Subcutaneous preadipocyte (primary cell): ENCODE measurements around the gene SPA17. TPM values are rescaled to one million over a fixed set of nuclear protein-coding genes. Genes with fewer than 3 reads are reported as not detected.

Source experiments
- small RNA-seq: library from RNA; depleted of rRNA; stranded (forward); fragments of <200 nt; gene quantifications from one replicate; pipeline ENCODE3, GENCODE V24; 2012
- total RNA-seq: library from RNA; depleted of rRNA; stranded (reverse); fragments of >200 nt; gene quantifications from 2 replicates; pipeline ENCODE4 v1.2.3, GENCODE V29; 2012

SPA17 gene
- 12.1 and 12.9 TPM in 2 replicates for total RNA-seq

GRCh38 chr11:124673333-124674167 is at the start of gene SPA17, which contains the start of gene SIAE:
Gene SPA17, plus strand, starts transcription at chr11:124673904. Its CDS starts 1,361 bp downstream, at chr11:124675265.
Gene SIAE, minus strand, starts transcription at chr11:124673739. Its CDS starts 31 bp downstream, at chr11:124673708.

GRCh38 chr11:124739479-124740276 is 66.0 kb downstream of the SPA17 start, which contains the start of gene NRGN:
Gene NRGN, plus strand, starts transcription at chr11:124739942. Its CDS starts 143 bp downstream, at chr11:124740085.

Small RNA genes within 50 kb of the gene (small RNA-seq; reads per million reads assigned to genes)
- gene RNA5SP352 = not detected

Other genes with a start within 250 kb of the SPA17 start
- not detected in 2 replicates for gene OR8B4, start 249.0 kb upstream of the SPA17 start, total RNA-seq
- gene OR8B8, start 228.2 kb upstream of the SPA17 start, total RNA-seq = not detected in 2 replicates
- not detected in 2 replicates for gene OR8B12, start 130.2 kb upstream of the SPA17 start, total RNA-seq
- gene OR8A1, start 103.9 kb upstream of the SPA17 start, total RNA-seq = not detected in 2 replicates
- not detected in 2 replicates for gene PANX3, start 62.5 kb upstream of the SPA17 start, total RNA-seq
- gene TBRG1, start 51.0 kb upstream of the SPA17 start, total RNA-seq = 17.6 and 22.7 TPM in 2 replicates
- 7.4 and 10.7 TPM in 2 replicates for gene SIAE, start 165 bp upstream of the SPA17 start, total RNA-seq
- gene NRGN, start 66.0 kb downstream of the SPA17 start, total RNA-seq = 1.4 TPM in 1 of 2 replicates, not detected in the other
- gene VSIG2, start 78.4 kb downstream of the SPA17 start, total RNA-seq = not detected in 2 replicates
- gene ESAM, start 88.4 kb downstream of the SPA17 start, total RNA-seq = under 0.01 and 0.39 TPM in 2 replicates
- gene MSANTD2, start 126.5 kb downstream of the SPA17 start, total RNA-seq = 6.6 and 11.1 TPM in 2 replicates
- 13.2 and 13.7 TPM in 2 replicates for gene ROBO3, start 191.5 kb downstream of the SPA17 start, total RNA-seq
- 7.7 and 26.6 TPM in 2 replicates for gene ROBO4, start 224.0 kb downstream of the SPA17 start, total RNA-seq
- gene HEPN1, start 245.3 kb downstream of the SPA17 start, total RNA-seq = 0.20 TPM in 1 of 2 replicates, not detected in the other